ENCODE measurements around the gene EPS8L1.

The EPS8L1 gene

GRCh38 chr19:55088543-55089341 lies 13.1 kb downstream of the EPS8L1 start:
- H3K36me3 ChIP-seq (ENCODE audit: insufficient read depth, low read length) = no peaks in the 10 kb centered on the region
- H3K79me2 ChIP-seq (ENCODE audit: control insufficient read depth, insufficient read depth, low read length, unreplicated experiment) = no peaks in the 10 kb centered on the region
- no peak overlapping the region for H3K27ac ChIP-seq (ENCODE audit: low read depth, low read length)
- peaks cover 4% of the 10 kb centered on the region for H3K4me1 ChIP-seq (ENCODE audit: control insufficient read depth, insufficient read depth, low read length, unreplicated experiment)
- H2AFZ ChIP-seq (ENCODE audit: low read length, unreplicated experiment) = no peak overlapping the region
- H3K4me3 ChIP-seq (ENCODE audit: low read depth, low read length) = no peak overlapping the region
- H3K27me3 ChIP-seq (ENCODE audit: insufficient read depth, low read length) = peaks cover 7% of the 10 kb centered on the region; the same call in 1 of the 2 replicates

GRCh38 chr19:55089342-55089944 lies 13.8 kb downstream of the EPS8L1 start:
- Histone ChIP-seq H3K27me3 (ENCODE audit: insufficient read depth, low read length) (peaks cover 7% of the 10 kb centered on the region; the same call in 1 of the 2 replicates), H3K4me3 (ENCODE audit: low read depth, low read length) (no peak overlapping the region), H3K27ac (ENCODE audit: low read depth, low read length) (no peak overlapping the region)

GRCh38 chr19:55090564-55090963 lies 14.9 kb downstream of the EPS8L1 start:
- H3K27ac ChIP-seq (ENCODE audit: low read depth, low read length) = no peak overlapping the region
- H3K4me3 ChIP-seq (ENCODE audit: low read depth, low read length) = no peak overlapping the region
- H3K36me3 ChIP-seq (ENCODE audit: insufficient read depth, low read length) = no peaks in the 10 kb centered on the region
- H3K79me2 ChIP-seq (ENCODE audit: control insufficient read depth, insufficient read depth, low read length, unreplicated experiment) = no peaks in the 10 kb centered on the region
- H2AFZ ChIP-seq (ENCODE audit: low read length, unreplicated experiment) = no peak overlapping the region
- H3K27me3 ChIP-seq (ENCODE audit: insufficient read depth, low read length) = peaks cover 7% of the 10 kb centered on the region; the same call in 1 of the 2 replicates
- H3K4me1 ChIP-seq (ENCODE audit: control insufficient read depth, insufficient read depth, low read length, unreplicated experiment) = peaks cover 4% of the 10 kb centered on the region

More at GRCh38 chr19:55089342-55089944, 13.8 kb downstream of the EPS8L1 start:
- Histone ChIP-seq H3K79me2 (ENCODE audit: control insufficient read depth, insufficient read depth, low read length, unreplicated experiment) (no peaks in the 10 kb centered on the region), H2AFZ (ENCODE audit: low read length, unreplicated experiment) (no peak overlapping the region), H3K4me1 (ENCODE audit: control insufficient read depth, insufficient read depth, low read length, unreplicated experiment) (peaks cover 4% of the 10 kb centered on the region), H3K36me3 (ENCODE audit: insufficient read depth, low read length) (no peaks in the 10 kb centered on the region)

- Histone ChIP-seq H3K4me1 (ENCODE audit: control insufficient read depth, insufficient read depth, low read length, unreplicated experiment) (peaks cover 4% of the 10 kb centered on the region), H3K27ac (ENCODE audit: low read depth, low read length) (no peak overlapping the region), H3K4me3 (ENCODE audit: low read depth, low read length) (no peak overlapping the region)
Observed at GRCh38 chr19:55091126-55091910, 15.6 kb downstream of the EPS8L1 start.

GRCh38 chr19:55091955-55092354 lies 16.3 kb downstream of the EPS8L1 start:
- H2AFZ ChIP-seq (ENCODE audit: low read length, unreplicated experiment) = no peak overlapping the region
- H3K4me3 ChIP-seq (ENCODE audit: low read depth, low read length) = no peak overlapping the region
- no peaks in the 10 kb centered on the region for H3K27me3 ChIP-seq (ENCODE audit: insufficient read depth, low read length)
- peaks cover 4% of the 10 kb centered on the region for H3K4me1 ChIP-seq (ENCODE audit: control insufficient read depth, insufficient read depth, low read length, unreplicated experiment)
- no peak overlapping the region for H3K27ac ChIP-seq (ENCODE audit: low read depth, low read length)
- no peaks in the 10 kb centered on the region for H3K36me3 ChIP-seq (ENCODE audit: insufficient read depth, low read length)
- H3K79me2 ChIP-seq (ENCODE audit: control insufficient read depth, insufficient read depth, low read length, unreplicated experiment) = no peaks in the 10 kb centered on the region

More at GRCh38 chr19:55091126-55091910, 15.6 kb downstream of the EPS8L1 start:
- no peaks in the 10 kb centered on the region for H3K79me2 ChIP-seq (ENCODE audit: control insufficient read depth, insufficient read depth, low read length, unreplicated experiment)
- no peak overlapping the region for H2AFZ ChIP-seq (ENCODE audit: low read length, unreplicated experiment)
- H3K27me3 ChIP-seq (ENCODE audit: insufficient read depth, low read length) = peaks cover 1% of the 10 kb centered on the region; the same call in 1 of the 2 replicates
- H3K36me3 ChIP-seq (ENCODE audit: insufficient read depth, low read length) = no peaks in the 10 kb centered on the region

GRCh38 chr19:55092423-55093318 lies 17.0 kb downstream of the EPS8L1 start:
- Histone ChIP-seq H3K4me3 (ENCODE audit: low read depth, low read length) (no peak overlapping the region), H3K27me3 (ENCODE audit: insufficient read depth, low read length) (no peaks in the 10 kb centered on the region), H3K27ac (ENCODE audit: low read depth, low read length) (no peak overlapping the region), H3K36me3 (ENCODE audit: insufficient read depth, low read length) (no peaks in the 10 kb centered on the region), H3K4me1 (ENCODE audit: control insufficient read depth, insufficient read depth, low read length, unreplicated experiment) (peaks cover 2% of the 10 kb centered on the region), H3K79me2 (ENCODE audit: control insufficient read depth, insufficient read depth, low read length, unreplicated experiment) (no peaks in the 10 kb centered on the region), H2AFZ (ENCODE audit: low read length, unreplicated experiment) (no peak overlapping the region)

- Histone ChIP-seq H2AFZ (ENCODE audit: low read length, unreplicated experiment) (no peak overlapping the region), H3K27ac (ENCODE audit: low read depth, low read length) (no peak overlapping the region), H3K4me3 (ENCODE audit: low read depth, low read length) (no peak overlapping the region), H3K36me3 (ENCODE audit: insufficient read depth, low read length) (no peaks in the 10 kb centered on the region), H3K4me1 (ENCODE audit: control insufficient read depth, insufficient read depth, low read length, unreplicated experiment) (no peaks in the 10 kb centered on the region), H3K79me2 (ENCODE audit: control insufficient read depth, insufficient read depth, low read length, unreplicated experiment) (no peaks in the 10 kb centered on the region), H3K27me3 (ENCODE audit: insufficient read depth, low read length) (no peaks in the 10 kb centered on the region)
Observed at GRCh38 chr19:55094456-55095259, 19.0 kb downstream of the EPS8L1 start.

GRCh38 chr19:55095260-55096060 lies 19.8 kb downstream of the EPS8L1 start:
- Histone ChIP-seq H3K36me3 (ENCODE audit: insufficient read depth, low read length) (no peaks in the 10 kb centered on the region), H3K27me3 (ENCODE audit: insufficient read depth, low read length) (no peaks in the 10 kb centered on the region), H3K79me2 (ENCODE audit: control insufficient read depth, insufficient read depth, low read length, unreplicated experiment) (no peaks in the 10 kb centered on the region)

GRCh38 chr19:55096061-55096701 lies 20.5 kb downstream of the EPS8L1 start:
- Histone ChIP-seq H3K27ac (ENCODE audit: low read depth, low read length) (no peak overlapping the region), H3K4me1 (ENCODE audit: control insufficient read depth, insufficient read depth, low read length, unreplicated experiment) (no peaks in the 10 kb centered on the region)

More at GRCh38 chr19:55095260-55096060, 19.8 kb downstream of the EPS8L1 start:
- Histone ChIP-seq H2AFZ (ENCODE audit: low read length, unreplicated experiment) (no peak overlapping the region), H3K27ac (ENCODE audit: low read depth, low read length) (no peak overlapping the region), H3K4me1 (ENCODE audit: control insufficient read depth, insufficient read depth, low read length, unreplicated experiment) (no peaks in the 10 kb centered on the region), H3K4me3 (ENCODE audit: low read depth, low read length) (no peak overlapping the region)

More at GRCh38 chr19:55096061-55096701, 20.5 kb downstream of the EPS8L1 start:
- Histone ChIP-seq H2AFZ (ENCODE audit: low read length, unreplicated experiment) (no peak overlapping the region), H3K36me3 (ENCODE audit: insufficient read depth, low read length) (no peaks in the 10 kb centered on the region), H3K79me2 (ENCODE audit: control insufficient read depth, insufficient read depth, low read length, unreplicated experiment) (no peaks in the 10 kb centered on the region), H3K27me3 (ENCODE audit: insufficient read depth, low read length) (no peaks in the 10 kb centered on the region), H3K4me3 (ENCODE audit: low read depth, low read length) (no peak overlapping the region)
